ENCODE results near the gene ACADS.

ACADS gene

DNA sequence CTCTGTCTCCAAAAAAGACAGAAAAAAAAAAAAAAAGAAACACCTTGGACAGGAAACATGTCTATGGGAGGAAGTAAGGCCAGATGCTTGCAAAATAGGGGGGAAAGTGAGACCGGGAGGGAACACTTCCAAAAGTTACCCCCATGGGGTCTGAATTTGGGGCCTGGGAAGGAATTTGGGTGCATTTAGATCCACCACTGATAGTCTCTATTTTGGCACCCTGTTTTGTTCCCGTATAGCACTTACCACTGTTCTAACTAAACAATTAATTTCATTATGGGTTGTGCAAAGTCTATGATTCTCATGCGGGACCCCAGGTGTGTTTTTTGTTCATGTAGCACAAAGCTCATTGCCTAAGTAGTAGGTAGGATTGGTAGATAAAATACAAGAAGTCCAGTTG is 40.1 kb upstream of the ACADS start:
- Histone ChIP-seq H3K79me1 (ENCODE audit: low read length) (peaks cover 10% of the 10 kb centered on the region), H3K4ac (ENCODE audit: low read depth, low read length) (no peak overlapping the region), H3K4me1 (ENCODE audit: control insufficient read depth, low read depth, low read length) (peaks cover 9% of the 10 kb centered on the region), H3K18ac (ENCODE audit: low read length) (no peak overlapping the region), H3K56ac (ENCODE audit: low read length) (no peak overlapping the region), H3K4me2 (ENCODE audit: low read length) (no peak overlapping the region), H4K5ac (ENCODE audit: low read length) (no peak overlapping the region), H3K27ac (ENCODE audit: low read depth, low read length) (no peak overlapping the region), H3K79me2 (ENCODE audit: control insufficient read depth, insufficient read depth, low read length) (peaks cover 34% of the 10 kb centered on the region), H3K27me3 (ENCODE audit: insufficient read depth, low read length, poor library complexity) (no peaks in the 10 kb centered on the region), H3K9ac (ENCODE audit: low read length) (no peak overlapping the region), H2BK5ac (ENCODE audit: low read length) (no peak overlapping the region), H2BK120ac (ENCODE audit: low read depth, low read length) (no peak overlapping the region), H3K4me3 (ENCODE audit: low read length) (no peak overlapping the region), H2BK15ac (replicated peaks; ENCODE audit: low read depth) (no peak overlapping the region), H2AK5ac (ENCODE audit: low read length) (no peak overlapping the region), H4K8ac (ENCODE audit: low read depth, low read length) (no peak overlapping the region), H3K23ac (ENCODE audit: low read length) (no peak overlapping the region), H3K36me3 (ENCODE audit: control insufficient read depth, insufficient read depth, low read length) (no peaks in the 10 kb centered on the region)
- DNase-seq = no peak
- no CpG with 5 or more reads among the region's 3 CpGs for WGBS (ENCODE audit: extremely low coverage, insufficient coverage, low lambda C conversion rate)

DNA sequence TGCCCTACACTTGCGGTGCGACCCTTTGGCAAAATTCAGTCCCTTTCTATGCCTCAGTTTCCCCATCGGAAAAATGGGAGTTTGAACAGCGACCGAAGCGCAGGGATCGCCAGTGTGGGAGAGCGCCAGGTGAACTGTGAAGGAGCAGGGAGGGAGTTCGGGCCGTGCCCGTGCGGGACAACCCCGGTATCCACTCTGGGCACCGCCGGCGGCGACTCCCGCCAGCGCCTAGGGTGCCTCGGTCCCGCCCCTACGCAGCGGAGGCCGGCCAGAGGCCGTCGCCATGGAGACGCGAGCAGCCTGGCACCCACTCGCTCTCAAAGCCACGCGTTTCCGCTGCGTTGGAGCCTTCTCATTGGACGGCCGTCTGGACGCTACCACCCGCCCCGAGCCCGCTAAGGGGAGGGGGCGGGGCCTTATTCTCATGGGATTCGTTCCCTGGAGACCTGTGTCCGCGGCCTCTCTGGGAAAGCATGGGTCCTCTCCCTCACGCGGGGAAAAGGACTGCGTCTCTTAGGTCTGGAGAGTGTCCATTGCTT is 39.4 kb upstream of the ACADS start:
- peak overlapping the region; percentile 36 for H3K18ac ChIP-seq (ENCODE audit: low read length)
- H3K9ac ChIP-seq (ENCODE audit: low read length) = peak overlapping the region; percentile 87
- H4K5ac ChIP-seq (ENCODE audit: low read length) = no peak overlapping the region
- peak overlapping the region; percentile 37 for H2BK5ac ChIP-seq (ENCODE audit: low read length)
- no peak overlapping the region for H3K23ac ChIP-seq (ENCODE audit: low read length)
- peak overlapping the region; percentile 76 for H3K27ac ChIP-seq (ENCODE audit: low read depth, low read length)
- no peak overlapping the region for H2AK5ac ChIP-seq (ENCODE audit: low read length)
- WGBS (ENCODE audit: extremely low coverage, insufficient coverage, low lambda C conversion rate) = no CpG with 5 or more reads among the region's 46 CpGs
- H4K8ac ChIP-seq (ENCODE audit: low read depth, low read length) = no peak overlapping the region
- no peak overlapping the region for H2BK15ac ChIP-seq (replicated peaks; ENCODE audit: low read depth)
- H3K36me3 ChIP-seq (ENCODE audit: control insufficient read depth, insufficient read depth, low read length) = no peaks in the 10 kb centered on the region
- peak overlapping the region; percentile 97 for H3K56ac ChIP-seq (ENCODE audit: low read length)
- peak; percentile 99 for DNase-seq
- H3K4ac ChIP-seq (ENCODE audit: low read depth, low read length) = no peak overlapping the region
- no peaks in the 10 kb centered on the region for H3K27me3 ChIP-seq (ENCODE audit: insufficient read depth, low read length, poor library complexity)
- H3K79me2 ChIP-seq (ENCODE audit: control insufficient read depth, insufficient read depth, low read length) = peaks cover 41% of the 10 kb centered on the region
- H3K4me2 ChIP-seq (ENCODE audit: low read length) = peak overlapping the region; percentile 94
- peak overlapping the region; percentile 77 for H3K4me3 ChIP-seq (ENCODE audit: low read length)
- H3K4me1 ChIP-seq (ENCODE audit: control insufficient read depth, low read depth, low read length) = peaks cover 15% of the 10 kb centered on the region
- H3K79me1 ChIP-seq (ENCODE audit: low read length) = peaks cover 16% of the 10 kb centered on the region
- H2BK120ac ChIP-seq (ENCODE audit: low read depth, low read length) = no peak overlapping the region

GRCh38 chr12:120686690-120687577 is 38.7 kb upstream of the ACADS start, which contains the start of gene MLEC:
Gene MLEC, plus strand, starts transcription at chr12:120687149. Its CDS starts 148 bp downstream, at chr12:120687297.
- H3K79me2 ChIP-seq (ENCODE audit: control insufficient read depth, insufficient read depth, low read length) = peaks cover 47% of the 10 kb centered on the region
- H3K27me3 ChIP-seq (ENCODE audit: insufficient read depth, low read length, poor library complexity) = no peaks in the 10 kb centered on the region
- peak within 1 kb of the TSS; percentile 37 for H2BK5ac ChIP-seq (ENCODE audit: low read length)
- H3K4ac ChIP-seq (ENCODE audit: low read depth, low read length) = peak within 1 kb of the TSS; percentile 81
- peak within 1 kb of the TSS; percentile 76 for H3K27ac ChIP-seq (ENCODE audit: low read depth, low read length)
- no peak within 1 kb of the TSS for H4K8ac ChIP-seq (ENCODE audit: low read depth, low read length)
- peaks cover 17% of the 10 kb centered on the region for H3K4me1 ChIP-seq (ENCODE audit: control insufficient read depth, low read depth, low read length)
- no peaks in the 10 kb centered on the region for H3K36me3 ChIP-seq (ENCODE audit: control insufficient read depth, insufficient read depth, low read length)
- peak within 1 kb of the TSS; percentile 69 for H3K18ac ChIP-seq (ENCODE audit: low read length)
- DNase-seq = peak; percentile 98
- no CpG with 5 or more reads among the region's 84 CpGs for WGBS (ENCODE audit: extremely low coverage, insufficient coverage, low lambda C conversion rate)
- peak within 1 kb of the TSS; percentile 94 for H3K4me2 ChIP-seq (ENCODE audit: low read length)
- peak within 1 kb of the TSS; percentile 9 for H2BK120ac ChIP-seq (ENCODE audit: low read depth, low read length)
- peak within 1 kb of the TSS; percentile 77 for H3K4me3 ChIP-seq (ENCODE audit: low read length)
- H4K5ac ChIP-seq (ENCODE audit: low read length) = no peak within 1 kb of the TSS
- peaks cover 19% of the 10 kb centered on the region for H3K79me1 ChIP-seq (ENCODE audit: low read length)
- H3K23ac ChIP-seq (ENCODE audit: low read length) = no peak within 1 kb of the TSS
- H3K56ac ChIP-seq (ENCODE audit: low read length) = peak within 1 kb of the TSS; percentile 97
- no peak within 1 kb of the TSS for H2BK15ac ChIP-seq (replicated peaks; ENCODE audit: low read depth)
- peak within 1 kb of the TSS; percentile 96 for H3K9ac ChIP-seq (ENCODE audit: low read length)
- H2AK5ac ChIP-seq (ENCODE audit: low read length) = no peak within 1 kb of the TSS

GRCh38 chr12:120687578-120688289 is 37.9 kb upstream of the ACADS start:
- peak overlapping the region; percentile 96 for H3K56ac ChIP-seq (ENCODE audit: low read length)
- no peak overlapping the region for H3K27ac ChIP-seq (ENCODE audit: low read depth, low read length)

GRCh38 chr12:120688527-120689071 is 37.0 kb upstream of the ACADS start:
- Histone ChIP-seq H3K27me3 (ENCODE audit: insufficient read depth, low read length, poor library complexity) (no peaks in the 10 kb centered on the region), H2BK5ac (ENCODE audit: low read length) (no peak overlapping the region), H3K4me3 (ENCODE audit: low read length) (peak overlapping the region; percentile 63), H2AK5ac (ENCODE audit: low read length) (no peak overlapping the region), H3K4ac (ENCODE audit: low read depth, low read length) (no peak overlapping the region), H3K23ac (ENCODE audit: low read length) (no peak overlapping the region), H4K8ac (ENCODE audit: low read depth, low read length) (no peak overlapping the region), H2BK120ac (ENCODE audit: low read depth, low read length) (no peak overlapping the region), H3K79me1 (ENCODE audit: low read length) (peaks cover 30% of the 10 kb centered on the region), H3K9ac (ENCODE audit: low read length) (peak overlapping the region; percentile 96), H3K4me2 (ENCODE audit: low read length) (peak overlapping the region; percentile 39), H3K18ac (ENCODE audit: low read length) (no peak overlapping the region), H3K4me1 (ENCODE audit: control insufficient read depth, low read depth, low read length) (peaks cover 19% of the 10 kb centered on the region), H4K5ac (ENCODE audit: low read length) (no peak overlapping the region), H3K56ac (ENCODE audit: low read length) (peak overlapping the region; percentile 96), H3K79me2 (ENCODE audit: control insufficient read depth, insufficient read depth, low read length) (peaks cover 61% of the 10 kb centered on the region), H3K36me3 (ENCODE audit: control insufficient read depth, insufficient read depth, low read length) (no peaks in the 10 kb centered on the region), H3K27ac (ENCODE audit: low read depth, low read length) (no peak overlapping the region), H2BK15ac (replicated peaks; ENCODE audit: low read depth) (no peak overlapping the region)
- no CpG with 5 or more reads among the region's 6 CpGs for WGBS (ENCODE audit: extremely low coverage, insufficient coverage, low lambda C conversion rate)
- no peak for DNase-seq

More at GRCh38 chr12:120687578-120688289, 37.9 kb upstream of the ACADS start:
- H3K4ac ChIP-seq (ENCODE audit: low read depth, low read length) = peak overlapping the region; percentile 81
- H3K23ac ChIP-seq (ENCODE audit: low read length) = no peak overlapping the region
- H3K4me1 ChIP-seq (ENCODE audit: control insufficient read depth, low read depth, low read length) = peaks cover 19% of the 10 kb centered on the region
- no peak overlapping the region for H4K5ac ChIP-seq (ENCODE audit: low read length)
- H2BK120ac ChIP-seq (ENCODE audit: low read depth, low read length) = no peak overlapping the region
- no peak overlapping the region for H4K8ac ChIP-seq (ENCODE audit: low read depth, low read length)
- no peak overlapping the region for H2AK5ac ChIP-seq (ENCODE audit: low read length)
- peak overlapping the region; percentile 39 for H3K4me2 ChIP-seq (ENCODE audit: low read length)
- peaks cover 23% of the 10 kb centered on the region for H3K79me1 ChIP-seq (ENCODE audit: low read length)
- DNase-seq = peak; percentile 54
- WGBS (ENCODE audit: extremely low coverage, insufficient coverage, low lambda C conversion rate) = no CpG with 5 or more reads among the region's 31 CpGs
- no peaks in the 10 kb centered on the region for H3K27me3 ChIP-seq (ENCODE audit: insufficient read depth, low read length, poor library complexity)
- no peaks in the 10 kb centered on the region for H3K36me3 ChIP-seq (ENCODE audit: control insufficient read depth, insufficient read depth, low read length)
- peak overlapping the region; percentile 69 for H3K18ac ChIP-seq (ENCODE audit: low read length)
- peaks cover 55% of the 10 kb centered on the region for H3K79me2 ChIP-seq (ENCODE audit: control insufficient read depth, insufficient read depth, low read length)
- peak overlapping the region; percentile 63 for H3K4me3 ChIP-seq (ENCODE audit: low read length)
- H3K9ac ChIP-seq (ENCODE audit: low read length) = peak overlapping the region; percentile 96
- no peak overlapping the region for H2BK5ac ChIP-seq (ENCODE audit: low read length)
- no peak overlapping the region for H2BK15ac ChIP-seq (replicated peaks; ENCODE audit: low read depth)
